Panc1 (cell line): ENCODE measurements around the gene MGMT. TPM values are rescaled to one million over a fixed set of nuclear protein-coding genes. Genes with fewer than 3 reads are reported as not detected.

ENCODE experiments used
- ATAC-seq: fragments of 200-7000 bp; cut with Tn5 transposase; 2 replicates; pipeline ENCODE4 v1.9.1; 2020; ENCODE audit warnings: mild to moderate bottlenecking, moderate library complexity
- BruUV-seq: library from RNA; stranded (reverse); fragments of 400-500 nt; replicated peaks from 2 replicates; lab custom pipeline; 2021; lab: Mats Ljungman, UMichigan
- CTCF ChIA-PET: fragments of 300-600 bp; sonication (Branson Sonifier 250); formaldehyde crosslinking; loops from one replicate; lab custom pipeline; 2022; ENCODE audit warnings: antibody characterized with exemption; lab: Charles Lee
- POLR2A ChIA-PET: fragments of 300-600 bp; sonication (Branson Sonifier 250); formaldehyde crosslinking; loops from one replicate; lab custom pipeline; 2022; ENCODE audit warnings: antibody characterized with exemption; lab: Charles Lee
- DNase-seq: peaks from one replicate; pipeline ENCODE4 v3.0.0-alpha.2; 2010; ENCODE audit warnings: low read depth, low spot score
- H3K27ac ChIP-seq: 2 replicates; pipeline ENCODE4 v1.5.1; 2011; ENCODE audit warnings: mild to moderate bottlenecking, low read length, inconsistent platforms
- H3K27me3 ChIP-seq: fragments of 200-500 bp; sonication (Bioruptor generic); 2 replicates; pipeline ENCODE4 v1.6.0; 2014; ENCODE audit warnings: low read length, inconsistent platforms; ENCODE audit not compliant: control insufficient read depth, insufficient read depth
- H3K36me3 ChIP-seq: fragments of 200-500 bp; sonication (Bioruptor generic); 2 replicates; pipeline ENCODE4 v1.5.1; 2014; ENCODE audit warnings: inconsistent platforms, mild to moderate bottlenecking, low read length, moderate library complexity; ENCODE audit not compliant: control insufficient read depth, insufficient read depth
- H3K4me1 ChIP-seq: 2 replicates; pipeline ENCODE4 v1.5.1; 2011; ENCODE audit warnings: inconsistent platforms, mild to moderate bottlenecking, low read length, moderate library complexity; ENCODE audit not compliant: control insufficient read depth, insufficient read depth
- H3K4me3 ChIP-seq, 2 experiments: 2 replicates each; pipeline ENCODE4 v1.5.1; 2011 to 2012; ENCODE audit warnings: low read depth in 2 of 2, low read length in 2 of 2, mild to moderate bottlenecking in 2 of 2, inconsistent platforms in 1 of 2, moderate library complexity in 1 of 2
- H3K9me3 ChIP-seq: fragments of 200-500 bp; sonication (Bioruptor generic); 2 replicates; pipeline ENCODE4 v1.5.1; 2014; ENCODE audit warnings: low read depth, mild to moderate bottlenecking, inconsistent platforms, low read length, moderate library complexity; ENCODE audit not compliant: control insufficient read depth, insufficient read depth
- POLR2AphosphoS5 ChIP-seq: IDR thresholded peaks from 2 replicates; pipeline ENCODE4 v1.6.1; 2012; ENCODE audit warnings: mild to moderate bottlenecking, low read depth, low read length, moderate library complexity
- SIN3A ChIP-seq: IDR thresholded peaks from 2 replicates; pipeline ENCODE4 v1.6.1; 2012; ENCODE audit warnings: low read depth, mild to moderate bottlenecking, low read length, moderate library complexity, borderline replicate concordance; ENCODE audit not compliant: insufficient read depth
- TCF7L2 ChIP-seq: IDR thresholded peaks from 2 replicates; pipeline ENCODE4 v1.6.1; 2011; ENCODE audit warnings: mild to moderate bottlenecking, low read depth, low read length, inconsistent platforms
- in situ Hi-C: cut with HindIII; loops from 2 replicates; pipeline ENCODE4 v1.10.0; 2016; ENCODE audit warnings: low sequenced_read_pairs, low pct_unique_long_range_greater_than_20kb
- intact Hi-C: fragments of 100-400 bp; cut with micrococcal nuclease; formaldehyde crosslinking; loops from one replicate; pipeline ENCODE4 v1.10.0; 2022; ENCODE audit not compliant: unreplicated experiment
- total RNA-seq: library from RNA; stranded (reverse); gene quantifications from one replicate; pipeline ENCODE4 v1.2.1, GENCODE V29; 2021; ENCODE audit not compliant: unreplicated experiment
- TF ChIP-seq, protein P1 (sequence below), 2 experiments: IDR thresholded peaks; 2 replicates each; pipeline ENCODE4 v1.6.1; 2011 to 2012; ENCODE audit warnings: low read depth in 2 of 2, control low read depth in 1 of 2, low read length in 1 of 2, mild to moderate bottlenecking in 1 of 2, moderate library complexity in 1 of 2; ENCODE audit not compliant: insufficient read depth in 1 of 2
- TF ChIP-seq, protein P2 (sequence below): fragments of 450-650 bp; IDR thresholded peaks from 2 replicates; pipeline ENCODE4 v1.5.1; 2017; ENCODE audit warnings: mild to moderate bottlenecking

Gene MGMT
- total RNA-seq, 1 experiment from 2014 or later = 27.3 TPM

DNA sequence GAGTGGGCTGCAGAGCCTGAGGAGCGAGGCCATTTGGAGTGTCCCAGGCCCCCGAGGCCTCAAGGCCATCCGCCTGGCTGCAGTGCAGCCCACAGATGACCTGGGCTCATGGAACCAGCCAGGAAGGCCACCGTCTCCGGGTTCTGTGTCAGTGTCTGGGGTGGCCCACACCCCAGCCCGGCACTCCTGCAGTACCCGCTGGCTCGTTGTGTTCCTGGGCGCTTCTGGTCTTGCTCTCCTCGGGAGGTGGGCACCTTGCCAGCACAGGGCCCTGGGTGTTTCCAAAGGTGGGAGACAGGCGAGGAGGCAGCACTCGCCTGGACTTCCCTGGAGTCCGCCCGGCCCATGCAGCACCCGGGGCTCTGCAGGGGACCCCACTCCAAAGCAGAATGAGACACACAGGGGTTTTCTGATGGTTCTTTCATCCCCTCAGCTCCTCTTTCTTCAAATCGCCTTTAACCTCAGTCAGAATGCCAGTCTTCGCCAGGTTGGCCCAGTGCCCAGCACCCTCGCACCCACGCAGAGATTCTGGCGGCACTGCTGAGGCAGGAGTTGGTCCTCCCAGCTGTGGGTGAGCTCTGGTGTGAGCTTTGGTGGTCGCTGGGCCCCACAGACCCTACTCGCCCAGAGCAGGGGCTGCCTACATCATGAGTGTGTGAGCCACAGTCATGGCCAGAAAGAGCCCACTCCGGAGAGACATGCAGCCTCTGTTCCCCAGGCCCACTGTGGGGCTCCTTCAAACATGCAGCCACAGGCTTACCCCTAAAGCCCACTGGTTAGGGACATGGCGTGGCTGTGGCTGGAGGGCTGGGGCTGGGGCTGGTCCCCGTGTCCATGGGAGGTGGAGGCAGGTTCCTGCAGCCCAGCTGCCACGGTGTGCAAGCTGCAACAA lies 341.3 kb downstream of the MGMT start:
- in situ Hi-C loops = no loop called here
- Histone ChIP-seq H3K27ac (no peak overlapping the region), H3K4me3 (no peak overlapping the region), H3K36me3 (no peaks in the 10 kb centered on the region), H3K4me1 (no peaks in the 10 kb centered on the region), H3K9me3 (no peaks in the 10 kb centered on the region; the same call in 1 of the 2 replicates), H3K27me3 (peaks cover 6% of the 10 kb centered on the region; the same call in 1 of the 2 replicates)
- DNase-seq (no peak), ATAC-seq (no peak)
- no TSS peak for BruUV-seq
- TF ChIP-seq, protein P1, sequence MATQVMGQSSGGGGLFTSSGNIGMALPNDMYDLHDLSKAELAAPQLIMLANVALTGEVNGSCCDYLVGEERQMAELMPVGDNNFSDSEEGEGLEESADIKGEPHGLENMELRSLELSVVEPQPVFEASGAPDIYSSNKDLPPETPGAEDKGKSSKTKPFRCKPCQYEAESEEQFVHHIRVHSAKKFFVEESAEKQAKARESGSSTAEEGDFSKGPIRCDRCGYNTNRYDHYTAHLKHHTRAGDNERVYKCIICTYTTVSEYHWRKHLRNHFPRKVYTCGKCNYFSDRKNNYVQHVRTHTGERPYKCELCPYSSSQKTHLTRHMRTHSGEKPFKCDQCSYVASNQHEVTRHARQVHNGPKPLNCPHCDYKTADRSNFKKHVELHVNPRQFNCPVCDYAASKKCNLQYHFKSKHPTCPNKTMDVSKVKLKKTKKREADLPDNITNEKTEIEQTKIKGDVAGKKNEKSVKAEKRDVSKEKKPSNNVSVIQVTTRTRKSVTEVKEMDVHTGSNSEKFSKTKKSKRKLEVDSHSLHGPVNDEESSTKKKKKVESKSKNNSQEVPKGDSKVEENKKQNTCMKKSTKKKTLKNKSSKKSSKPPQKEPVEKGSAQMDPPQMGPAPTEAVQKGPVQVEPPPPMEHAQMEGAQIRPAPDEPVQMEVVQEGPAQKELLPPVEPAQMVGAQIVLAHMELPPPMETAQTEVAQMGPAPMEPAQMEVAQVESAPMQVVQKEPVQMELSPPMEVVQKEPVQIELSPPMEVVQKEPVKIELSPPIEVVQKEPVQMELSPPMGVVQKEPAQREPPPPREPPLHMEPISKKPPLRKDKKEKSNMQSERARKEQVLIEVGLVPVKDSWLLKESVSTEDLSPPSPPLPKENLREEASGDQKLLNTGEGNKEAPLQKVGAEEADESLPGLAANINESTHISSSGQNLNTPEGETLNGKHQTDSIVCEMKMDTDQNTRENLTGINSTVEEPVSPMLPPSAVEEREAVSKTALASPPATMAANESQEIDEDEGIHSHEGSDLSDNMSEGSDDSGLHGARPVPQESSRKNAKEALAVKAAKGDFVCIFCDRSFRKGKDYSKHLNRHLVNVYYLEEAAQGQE (IDR thresholded peaks at IDR 0.05; ENCODE audit: insufficient read depth in 1 of 2, low read depth in 2 of 2, low read length in 1 of 2) = no peak
- no peak for TF ChIP-seq SIN3A
- TF ChIP-seq TCF7L2 = no peak
- TF ChIP-seq, protein P2, sequence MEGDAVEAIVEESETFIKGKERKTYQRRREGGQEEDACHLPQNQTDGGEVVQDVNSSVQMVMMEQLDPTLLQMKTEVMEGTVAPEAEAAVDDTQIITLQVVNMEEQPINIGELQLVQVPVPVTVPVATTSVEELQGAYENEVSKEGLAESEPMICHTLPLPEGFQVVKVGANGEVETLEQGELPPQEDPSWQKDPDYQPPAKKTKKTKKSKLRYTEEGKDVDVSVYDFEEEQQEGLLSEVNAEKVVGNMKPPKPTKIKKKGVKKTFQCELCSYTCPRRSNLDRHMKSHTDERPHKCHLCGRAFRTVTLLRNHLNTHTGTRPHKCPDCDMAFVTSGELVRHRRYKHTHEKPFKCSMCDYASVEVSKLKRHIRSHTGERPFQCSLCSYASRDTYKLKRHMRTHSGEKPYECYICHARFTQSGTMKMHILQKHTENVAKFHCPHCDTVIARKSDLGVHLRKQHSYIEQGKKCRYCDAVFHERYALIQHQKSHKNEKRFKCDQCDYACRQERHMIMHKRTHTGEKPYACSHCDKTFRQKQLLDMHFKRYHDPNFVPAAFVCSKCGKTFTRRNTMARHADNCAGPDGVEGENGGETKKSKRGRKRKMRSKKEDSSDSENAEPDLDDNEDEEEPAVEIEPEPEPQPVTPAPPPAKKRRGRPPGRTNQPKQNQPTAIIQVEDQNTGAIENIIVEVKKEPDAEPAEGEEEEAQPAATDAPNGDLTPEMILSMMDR = no peak
- no peak for TF ChIP-seq POLR2AphosphoS5
- intact Hi-C loops = no loop called here
- POLR2A ChIA-PET = no interaction called here
- CTCF ChIA-PET = no interaction called here

DNA sequence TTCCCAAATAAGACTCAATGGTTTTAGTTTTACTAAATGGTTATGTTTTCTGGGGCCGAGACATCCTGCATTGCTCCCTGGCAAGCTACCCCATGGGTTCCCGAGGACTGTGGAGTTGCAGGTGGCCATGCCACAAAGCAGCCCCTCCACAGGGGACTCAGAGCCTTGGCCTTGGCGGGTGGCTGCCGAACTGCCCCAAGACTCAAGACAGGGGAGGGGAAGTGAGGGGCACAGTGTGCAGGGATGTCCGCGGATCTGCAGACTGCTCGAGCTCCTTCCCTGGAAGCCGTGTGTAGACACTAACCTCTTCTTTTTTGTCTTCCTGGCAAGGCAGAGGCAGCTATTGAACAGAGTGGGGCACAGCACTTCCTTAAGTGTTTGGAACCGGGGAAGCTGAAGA lies 342.4 kb downstream of the MGMT start:
- CTCF ChIA-PET = interaction anchor here (0.8 kb wide), 1 partner anchor 27 kb away, joined by 3 read pairs; no protein-coding TSS in a partner anchor
- H3K4me1 ChIP-seq = no peaks in the 10 kb centered on the region
- no peak for DNase-seq
- H3K27me3 ChIP-seq = peaks cover 6% of the 10 kb centered on the region; the same call in 1 of the 2 replicates
- no TSS peak for BruUV-seq
- H3K4me3 ChIP-seq = no peak overlapping the region
- no peak for TF ChIP-seq SIN3A
- TF ChIP-seq, protein P2 = no peak
- TF ChIP-seq TCF7L2 = no peak
- TF ChIP-seq POLR2AphosphoS5 = no peak
- TF ChIP-seq, protein P1 (IDR thresholded peaks at IDR 0.05; ENCODE audit: insufficient read depth in 1 of 2, low read depth in 2 of 2, low read length in 1 of 2) = no peak
- H3K9me3 ChIP-seq = no peaks in the 10 kb centered on the region
- H3K36me3 ChIP-seq = no peaks in the 10 kb centered on the region
- in situ Hi-C loops (no loop called here), intact Hi-C loops (no loop called here)
- no peak overlapping the region for H3K27ac ChIP-seq
- POLR2A ChIA-PET = no interaction called here
- ATAC-seq = no peak
